Measurements from ENCODE around the gene KIAA1671. TPM values are rescaled to one million over a fixed set of nuclear protein-coding genes. Genes with fewer than 3 reads are reported as not detected.

Gene KIAA1671
- polyA plus RNA-seq, 1 donor (not counting 4 experiments of a cell fraction or from before 2014, with no cell fraction given), result 17.4 TPM

- peaks cover 7 to 17% of the 10 kb centered on the region in 2 experiments for H3K36me3 ChIP-seq (ENCODE audit: control insufficient read depth in 2 of 2, extremely low read depth in 1 of 2, insufficient read depth in 2 of 2, low read length in 2 of 2)
- H4K20me1 ChIP-seq (ENCODE audit: control insufficient read depth, extremely low read depth, insufficient read depth, low read length), result no peaks in the 10 kb centered on the region
- H3K9ac ChIP-seq (ENCODE audit: control insufficient read depth, extremely low read depth, insufficient read depth, low read length), result no peak overlapping the region
- H3K9me3 ChIP-seq (ENCODE audit: control insufficient read depth, low read depth, low read length), result no peaks in the 10 kb centered on the region
- no peak overlapping the region for H3K27ac ChIP-seq (ENCODE audit: control insufficient read depth, insufficient read depth, low read length)
- H2AFZ ChIP-seq (ENCODE audit: control insufficient read depth, low read length), result no peak overlapping the region
- no peak overlapping the region for H3K4me2 ChIP-seq (ENCODE audit: control insufficient read depth, extremely low read depth, insufficient read depth, low read depth, low read length)
- H3K9me1 ChIP-seq (ENCODE audit: control insufficient read depth, extremely low read depth, insufficient read depth, low read length), result no peaks in the 10 kb centered on the region
- H3K79me2 ChIP-seq (ENCODE audit: control insufficient read depth, insufficient read depth, low read length), result no peaks in the 10 kb centered on the region
- H3K27me3 ChIP-seq (ENCODE audit: control insufficient read depth, extremely low read depth, insufficient read depth, low read length), result no peaks in the 10 kb centered on the region
- TF ChIP-seq CTCF (optimal IDR thresholded peaks at IDR 0.05 in 1 of 3, IDR thresholded peaks at IDR 0.05 in 1 of 3, conservative IDR thresholded peaks at IDR 0.05 in 1 of 3; ENCODE audit: extremely low read depth in 1 of 3, insufficient read depth in 2 of 3, low read length in 3 of 3), result no peak
- no peak for TF ChIP-seq EZH2 (IDR thresholded peaks at IDR 0.05; ENCODE audit: low read length)
- DNase-seq (ENCODE audit: low read depth, low spot score) (no peak), FAIRE-seq (no peak)
- dilution Hi-C loops (cut with MboI; ENCODE audit: extremely low pct_ligation_motif_present, low sequenced_read_pairs), result no loop called here
- H3K4me1 ChIP-seq (ENCODE audit: control insufficient read depth, extremely low read depth, insufficient read depth, low read length), result no peaks in the 10 kb centered on the region
- no peak overlapping the region for H3K4me3 ChIP-seq (ENCODE audit: control insufficient read depth in 2 of 3, extremely low read depth in 1 of 3, insufficient read depth in 2 of 3, low read depth in 1 of 3, low read length in 3 of 3)
Observed at GRCh38 chr22:25070956-25071355, 118.4 kb downstream of the KIAA1671 start.

- peaks cover 0 to 14% of the 10 kb centered on the region in 2 experiments for H3K36me3 ChIP-seq (ENCODE audit: control insufficient read depth in 2 of 2, extremely low read depth in 1 of 2, insufficient read depth in 2 of 2, low read length in 2 of 2)
- FAIRE-seq (no peak), DNase-seq (ENCODE audit: low read depth, low spot score) (no peak)
- no peaks in the 10 kb centered on the region for H3K4me1 ChIP-seq (ENCODE audit: control insufficient read depth, extremely low read depth, insufficient read depth, low read length)
- no peaks in the 10 kb centered on the region for H4K20me1 ChIP-seq (ENCODE audit: control insufficient read depth, extremely low read depth, insufficient read depth, low read length)
- no peaks in the 10 kb centered on the region for H3K9me1 ChIP-seq (ENCODE audit: control insufficient read depth, extremely low read depth, insufficient read depth, low read length)
- no peak overlapping the region for H3K9ac ChIP-seq (ENCODE audit: control insufficient read depth, extremely low read depth, insufficient read depth, low read length)
- H3K4me3 ChIP-seq (ENCODE audit: control insufficient read depth in 2 of 3, extremely low read depth in 1 of 3, insufficient read depth in 2 of 3, low read depth in 1 of 3, low read length in 3 of 3), result no peak overlapping the region
- H3K9me3 ChIP-seq (ENCODE audit: control insufficient read depth, low read depth, low read length), result no peaks in the 10 kb centered on the region
- dilution Hi-C loops (cut with MboI; ENCODE audit: extremely low pct_ligation_motif_present, low sequenced_read_pairs), result no loop called here
- TF ChIP-seq EZH2 (IDR thresholded peaks at IDR 0.05; ENCODE audit: low read length), result no peak
- TF ChIP-seq CTCF (optimal IDR thresholded peaks at IDR 0.05 in 1 of 3, IDR thresholded peaks at IDR 0.05 in 1 of 3, conservative IDR thresholded peaks at IDR 0.05 in 1 of 3; ENCODE audit: extremely low read depth in 1 of 3, insufficient read depth in 2 of 3, low read length in 3 of 3), result no peak
- no peaks in the 10 kb centered on the region for H3K79me2 ChIP-seq (ENCODE audit: control insufficient read depth, insufficient read depth, low read length)
- no peak overlapping the region for H3K27ac ChIP-seq (ENCODE audit: control insufficient read depth, insufficient read depth, low read length)
- no peak overlapping the region for H2AFZ ChIP-seq (ENCODE audit: control insufficient read depth, low read length)
- H3K27me3 ChIP-seq (ENCODE audit: control insufficient read depth, extremely low read depth, insufficient read depth, low read length), result no peaks in the 10 kb centered on the region
- no peak overlapping the region for H3K4me2 ChIP-seq (ENCODE audit: control insufficient read depth, extremely low read depth, insufficient read depth, low read depth, low read length)
Observed at GRCh38 chr22:25071720-25072119, 119.2 kb downstream of the KIAA1671 start.

Data from keratinocyte (primary cell).